Adrenal gland (tissue), 5 donors: ENCODE data around the gene TMEM255B.

ENCODE experiments used
- CTCF ChIP-seq, 6 experiments: fragments of 450-650 bp in 4 of 6; fragments of 200-600 bp in 2 of 6; sonication (generic) in 1 of 6; IDR thresholded peaks; 1 replicate in 5 of 6; 2 replicates in 1 of 6; pipeline versions ENCODE4 v1.5.1 to v1.8.0; 2016 to 2021; ENCODE audit warnings: antibody characterized with exemption in 6 of 6, mild to moderate bottlenecking in 2 of 6, moderate library complexity in 1 of 6
- POLR2A ChIP-seq, 2 donors: fragments of 450-650 bp; IDR thresholded peaks; one replicate each; pipeline ENCODE4 v1.6.1; 2017; ENCODE audit warnings: antibody characterized with exemption in 2 of 2, mild to moderate bottlenecking in 2 of 2, moderate library complexity in 1 of 2
- donor health status: DM: no; HTN: no; CAD: no.

GRCh38 chr13:113749507-113749906, 9.5 kb upstream of the TMEM255B start:
- TF ChIP-seq POLR2A (IDR thresholded peaks at IDR 0.05): no peak
- TF ChIP-seq CTCF (IDR thresholded peaks at IDR 0.05): no peak
